KMS-11 (cell line): Measurements from ENCODE around the gene NID2.

Experiments used
- H2AFZ ChIP-seq: fragments of 200-600 bp; sonication (generic); 2 replicates; pipeline ENCODE4 v1.6.1; 2016; ENCODE audit warnings: antibody characterized with exemption, mixed run types, low read depth
- H3K27ac ChIP-seq: fragments of 200-600 bp; sonication (generic); 2 replicates; pipeline ENCODE4 v1.6.1; 2016; ENCODE audit warnings: mild to moderate bottlenecking, mixed run types
- H3K27me3 ChIP-seq: fragments of 200-600 bp; sonication (generic); 2 replicates; pipeline ENCODE4 v1.6.1; 2017; ENCODE audit warnings: mild to moderate bottlenecking, low read depth, mixed run types, moderate library complexity; ENCODE audit not compliant: insufficient read depth
- H3K36me3 ChIP-seq: fragments of 200-600 bp; sonication (generic); 2 replicates; pipeline ENCODE4 v1.6.1; 2017; ENCODE audit warnings: mild to moderate bottlenecking, mixed run types; ENCODE audit not compliant: insufficient read depth
- H3K4me1 ChIP-seq: fragments of 200-600 bp; sonication (generic); 2 replicates; pipeline ENCODE4 v1.6.1; 2016; ENCODE audit warnings: mild to moderate bottlenecking, low read depth, mixed run types; ENCODE audit not compliant: poor library complexity, severe bottlenecking
- H3K4me2 ChIP-seq: fragments of 200-600 bp; sonication (generic); 2 replicates; pipeline ENCODE4 v1.7.0; 2016; ENCODE audit warnings: mild to moderate bottlenecking, mixed run types
- H3K4me3 ChIP-seq: fragments of 200-600 bp; sonication (generic); IDR thresholded peaks from 2 replicates; pipeline ENCODE4 v1.6.1; 2017; ENCODE audit warnings: low read depth, low read length, mixed read lengths; ENCODE audit not compliant: insufficient read depth
- H3K79me2 ChIP-seq: fragments of 200-600 bp; sonication (generic); 2 replicates; pipeline ENCODE4 v1.6.1; 2016; ENCODE audit warnings: low read depth, mixed run types; ENCODE audit not compliant: insufficient read depth
- H3K9ac ChIP-seq: fragments of 200-600 bp; sonication (generic); 2 replicates; pipeline ENCODE4 v1.6.1; 2016; ENCODE audit warnings: mild to moderate bottlenecking, mixed run types
- H4K20me1 ChIP-seq: fragments of 200-600 bp; sonication (generic); 2 replicates; pipeline ENCODE4 v1.6.1; 2016; ENCODE audit warnings: mild to moderate bottlenecking, mixed run types; ENCODE audit not compliant: insufficient read depth
- TF ChIP-seq, protein P1 (sequence below): fragments of 200-600 bp; sonication (generic); conservative IDR thresholded peaks from 2 replicates; pipeline ENCODE4 v1.6.1; 2017; ENCODE audit warnings: low read depth, mild to moderate bottlenecking, antibody characterized with exemption, low read length, moderate library complexity, mixed read lengths

The NID2 gene

DNA sequence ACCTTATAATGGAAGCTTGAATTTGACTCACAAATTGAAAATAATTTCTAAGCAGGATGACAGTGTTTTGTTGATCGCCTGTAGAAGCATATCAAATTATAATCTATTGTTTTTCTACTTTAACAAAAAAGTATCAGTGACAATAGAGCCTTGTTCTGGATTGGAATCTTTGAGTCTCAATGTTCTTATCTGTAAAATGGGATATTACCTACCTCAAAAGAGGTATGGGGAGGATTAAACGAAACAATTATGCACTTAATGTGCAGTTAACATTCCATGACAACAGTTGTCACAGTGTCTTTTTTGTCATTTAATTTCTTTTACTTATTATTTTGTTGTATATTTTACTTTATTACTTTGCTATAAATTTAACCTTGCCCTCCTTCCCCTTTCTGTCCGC, 78.4 kb downstream of the NID2 start:
- H3K36me3 ChIP-seq = no peaks in the 10 kb centered on the region
- peaks cover 14% of the 10 kb centered on the region for H3K4me1 ChIP-seq
- TF ChIP-seq, protein P1, sequence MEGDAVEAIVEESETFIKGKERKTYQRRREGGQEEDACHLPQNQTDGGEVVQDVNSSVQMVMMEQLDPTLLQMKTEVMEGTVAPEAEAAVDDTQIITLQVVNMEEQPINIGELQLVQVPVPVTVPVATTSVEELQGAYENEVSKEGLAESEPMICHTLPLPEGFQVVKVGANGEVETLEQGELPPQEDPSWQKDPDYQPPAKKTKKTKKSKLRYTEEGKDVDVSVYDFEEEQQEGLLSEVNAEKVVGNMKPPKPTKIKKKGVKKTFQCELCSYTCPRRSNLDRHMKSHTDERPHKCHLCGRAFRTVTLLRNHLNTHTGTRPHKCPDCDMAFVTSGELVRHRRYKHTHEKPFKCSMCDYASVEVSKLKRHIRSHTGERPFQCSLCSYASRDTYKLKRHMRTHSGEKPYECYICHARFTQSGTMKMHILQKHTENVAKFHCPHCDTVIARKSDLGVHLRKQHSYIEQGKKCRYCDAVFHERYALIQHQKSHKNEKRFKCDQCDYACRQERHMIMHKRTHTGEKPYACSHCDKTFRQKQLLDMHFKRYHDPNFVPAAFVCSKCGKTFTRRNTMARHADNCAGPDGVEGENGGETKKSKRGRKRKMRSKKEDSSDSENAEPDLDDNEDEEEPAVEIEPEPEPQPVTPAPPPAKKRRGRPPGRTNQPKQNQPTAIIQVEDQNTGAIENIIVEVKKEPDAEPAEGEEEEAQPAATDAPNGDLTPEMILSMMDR = no peak
- H3K27ac ChIP-seq = no peak overlapping the region
- H3K9ac ChIP-seq = peak overlapping the region; percentile 80; the same call in 1 of the 2 replicates
- H4K20me1 ChIP-seq = no peaks in the 10 kb centered on the region
- no peak overlapping the region for H2AFZ ChIP-seq
- H3K4me3 ChIP-seq = no peak overlapping the region
- H3K79me2 ChIP-seq = peaks cover 18% of the 10 kb centered on the region; the same call in 1 of the 2 replicates
- peak overlapping the region; percentile 70; the same call in 1 of the 2 replicates for H3K4me2 ChIP-seq
- H3K27me3 ChIP-seq = no peaks in the 10 kb centered on the region

DNA sequence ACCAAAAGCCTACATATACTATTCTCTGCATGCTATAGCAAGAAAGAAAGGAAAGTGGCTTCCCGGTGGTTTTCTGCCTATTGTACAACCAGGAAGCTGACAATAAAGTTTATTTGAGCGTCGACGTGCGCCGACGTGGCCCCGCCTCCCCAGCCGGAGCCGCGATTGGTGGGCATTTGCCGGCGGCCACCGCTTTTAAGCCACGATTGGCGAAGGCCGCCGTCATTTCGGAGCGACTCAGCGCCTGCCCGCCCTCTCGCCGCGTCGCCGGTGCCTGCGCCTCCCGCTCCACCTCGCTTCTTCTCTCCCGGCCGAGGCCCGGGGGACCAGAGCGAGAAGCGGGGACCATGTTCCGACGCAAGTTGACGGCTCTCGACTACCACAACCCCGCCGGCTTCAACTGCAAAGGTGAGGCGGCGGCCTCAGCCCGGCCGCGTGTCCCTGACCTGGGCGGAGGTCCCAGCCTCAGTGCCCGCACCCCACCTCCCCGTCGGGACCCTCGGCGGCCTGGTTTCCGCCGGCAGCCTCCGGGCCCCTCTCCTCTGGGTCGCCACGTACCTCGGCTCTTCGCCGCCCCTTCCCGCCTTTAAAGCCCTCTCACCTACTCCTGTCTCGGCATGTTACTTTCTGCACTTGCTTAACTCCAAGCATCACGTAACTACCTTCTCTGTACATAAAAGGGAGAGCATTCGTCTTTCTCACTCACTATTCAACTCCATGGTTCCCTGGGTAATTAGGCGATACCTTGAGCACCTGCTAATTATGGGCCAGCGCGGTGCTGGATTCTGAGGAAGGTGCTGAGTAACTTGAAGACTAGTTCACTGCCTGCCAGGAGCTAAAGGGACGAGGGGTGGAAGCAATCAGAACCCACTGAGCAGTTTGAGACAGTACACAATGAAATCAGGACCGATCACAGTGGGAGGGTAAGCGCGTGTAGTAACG, 79.3 kb downstream of the NID2 start, which contains the start of gene RTRAF:
Gene RTRAF (plus strand): TSS at position 254 of the 942 bp plus-strand sequence. CDS start 94 bp downstream, at position 348.
- TF ChIP-seq, protein P1 = no peak
- Histone ChIP-seq H3K9ac (peak within 1 kb of the TSS; percentile 80), H3K4me2 (peak within 1 kb of the TSS; percentile 74), H4K20me1 (no peaks in the 10 kb centered on the region), H2AFZ (peak within 1 kb of the TSS; percentile 91), H3K36me3 (no peaks in the 10 kb centered on the region), H3K27ac (peak within 1 kb of the TSS; percentile 60), H3K27me3 (no peaks in the 10 kb centered on the region), H3K4me3 (no peak within 1 kb of the TSS), H3K4me1 (peaks cover 14% of the 10 kb centered on the region), H3K79me2 (peaks cover 18% of the 10 kb centered on the region; the same call in 1 of the 2 replicates)

DNA sequence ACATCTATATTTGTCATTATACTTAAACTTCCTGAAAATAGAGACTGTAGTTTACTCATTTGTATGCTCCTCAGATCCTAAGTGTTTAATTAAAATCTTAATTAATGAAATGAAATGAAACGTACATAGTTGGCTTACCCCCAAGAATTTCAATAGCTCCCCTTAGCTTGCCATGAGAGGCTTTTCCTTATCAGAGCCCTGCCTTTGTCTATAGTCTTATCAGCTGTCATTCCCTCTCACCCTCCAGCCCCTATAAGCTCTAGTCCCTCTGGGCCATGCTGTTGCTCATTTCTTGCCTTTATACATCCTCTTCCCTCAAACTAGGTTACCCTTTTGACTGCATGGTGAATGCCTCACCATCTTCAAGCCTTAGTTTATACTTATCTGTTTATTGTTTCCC, 80.6 kb downstream of the NID2 start:
- Histone ChIP-seq H3K36me3 (no peaks in the 10 kb centered on the region), H3K9ac (no peak overlapping the region), H3K4me2 (peak overlapping the region; percentile 74; the same call in 1 of the 2 replicates), H3K27me3 (no peaks in the 10 kb centered on the region), H3K4me3 (no peak overlapping the region), H3K79me2 (peaks cover 18% of the 10 kb centered on the region; the same call in 1 of the 2 replicates), H4K20me1 (no peaks in the 10 kb centered on the region), H3K27ac (no peak overlapping the region), H2AFZ (peak overlapping the region; percentile 91), H3K4me1 (peaks cover 14% of the 10 kb centered on the region)
- TF ChIP-seq, protein P1 = no peak

DNA sequence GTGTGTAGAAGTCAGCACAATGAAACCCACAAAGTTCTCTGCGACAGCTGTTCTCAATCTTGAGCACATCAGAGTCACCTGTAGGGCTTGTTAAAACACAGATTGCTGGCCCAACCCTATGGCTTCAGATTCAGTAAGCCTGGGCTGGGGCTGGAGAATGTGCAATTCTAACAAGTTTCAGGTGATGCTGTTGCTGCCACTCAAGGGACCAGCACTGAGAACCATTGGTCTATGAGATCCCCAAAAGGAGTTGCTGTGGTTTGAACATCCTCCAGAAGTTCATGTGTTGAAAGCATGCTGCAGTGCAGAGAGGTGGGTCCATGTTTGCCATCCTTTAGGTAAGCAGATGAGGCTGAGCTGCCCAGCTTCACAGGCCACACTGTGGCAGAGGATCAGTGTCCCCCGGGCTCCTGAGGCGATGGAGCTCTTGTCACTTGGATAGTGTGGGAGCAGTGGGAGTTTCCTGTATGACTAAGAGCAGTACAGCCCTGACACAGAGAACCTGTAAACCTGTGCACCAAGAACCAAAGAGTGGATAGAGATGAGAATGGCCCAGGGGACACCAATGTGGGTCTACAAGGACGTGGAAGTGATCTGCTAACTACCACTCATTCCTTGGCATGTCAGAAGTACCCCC, 87.5 kb downstream of the NID2 start:
- H4K20me1 ChIP-seq = no peaks in the 10 kb centered on the region
- no peak overlapping the region for H3K4me2 ChIP-seq
- H3K4me3 ChIP-seq = no peak overlapping the region
- no peak overlapping the region for H3K9ac ChIP-seq
- TF ChIP-seq, protein P1 = no peak
- H3K36me3 ChIP-seq = no peaks in the 10 kb centered on the region
- H2AFZ ChIP-seq = no peak overlapping the region
- no peaks in the 10 kb centered on the region for H3K27me3 ChIP-seq
- no peak overlapping the region for H3K27ac ChIP-seq
- no peaks in the 10 kb centered on the region for H3K79me2 ChIP-seq
- no peaks in the 10 kb centered on the region for H3K4me1 ChIP-seq
